ENCODE measurements around the gene VPS72.

GRCh38 chr1:151146072-151146411, 44.0 kb downstream of the VPS72 start:
- TF ChIP-seq CTCF (IDR thresholded peaks at IDR 0.05) = no peak
- TF ChIP-seq POLR2A (IDR thresholded peaks at IDR 0.05) = no peak
